ENCODE results near the gene BICDL1. TPM values are rescaled to one million over a fixed set of nuclear protein-coding genes. Genes with fewer than 3 reads are reported as not detected.
"Not testable (repeated sequence)": the region's sequence is repeated elsewhere in the genome, so short reads cannot be mapped to it uniquely, and the experiment has no call there.

BICDL1 gene
- total RNA-seq, 1 experiment from 2014 or later = not detected

GRCh38 chr12:119998471-119999245 lies 9.6 kb downstream of the BICDL1 start:
- DNase-seq (ENCODE audit: low read depth) = no peak

GRCh38 chr12:120000556-120000955 lies 11.5 kb downstream of the BICDL1 start:
- no peak for DNase-seq (ENCODE audit: low read depth)

DNA sequence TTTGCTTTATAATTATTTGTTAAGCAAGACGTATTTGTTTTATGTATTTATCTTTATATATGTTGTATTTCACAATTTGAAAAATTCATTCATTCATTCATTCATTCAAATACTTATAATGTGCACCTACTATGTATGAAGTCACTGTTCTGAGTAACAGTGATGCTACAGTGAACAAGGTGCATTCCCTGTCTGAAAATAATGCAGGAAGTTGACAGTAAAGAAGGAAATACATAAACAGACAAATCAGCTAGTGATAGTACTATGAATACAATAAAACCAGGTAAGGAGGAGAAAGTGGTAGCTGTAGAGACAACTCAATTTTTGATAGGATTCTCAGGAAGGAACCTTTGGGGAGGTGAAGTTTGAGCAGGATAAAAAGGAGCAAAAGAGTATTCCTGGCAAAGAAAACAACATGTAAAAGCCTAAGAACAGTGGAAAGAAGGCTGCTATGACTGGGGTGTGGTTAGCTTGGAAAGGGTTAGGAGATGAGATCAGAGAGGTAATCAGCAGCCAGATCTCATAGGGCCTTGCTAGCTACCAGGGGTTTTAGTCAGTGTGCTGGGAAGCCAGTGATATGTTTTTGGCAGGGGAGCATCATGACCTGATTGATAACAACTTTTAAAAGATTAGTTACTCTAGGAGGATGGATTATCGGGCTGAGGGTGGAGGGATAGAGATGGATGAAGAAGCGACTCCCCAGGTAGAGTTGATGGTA lies 17.4 kb downstream of the BICDL1 start:
- no peak for DNase-seq (ENCODE audit: low read depth)

DNA sequence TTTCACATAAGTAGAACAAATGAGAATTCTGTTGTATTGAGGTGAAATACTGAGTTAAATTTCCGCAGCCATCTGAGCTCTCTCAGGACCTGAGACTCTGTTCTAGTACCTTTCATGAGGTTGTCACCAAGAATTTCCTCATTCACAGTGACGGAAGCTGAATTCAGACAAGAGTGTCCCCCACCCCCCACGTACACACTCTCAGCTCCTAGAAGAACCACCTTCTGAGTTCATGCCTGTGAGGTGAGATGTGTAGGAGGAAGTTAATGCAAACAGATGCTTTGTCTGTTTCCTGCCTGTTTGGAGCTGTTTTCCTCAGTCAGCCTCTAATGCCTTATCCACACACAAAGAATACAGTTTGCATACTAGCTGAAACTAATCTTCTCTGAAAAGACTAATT lies 18.2 kb downstream of the BICDL1 start:
- DNase-seq (ENCODE audit: low read depth) = no peak

- DNase-seq (ENCODE audit: low read depth) = no peak
Measured at GRCh38 chr12:120010661-120011230, 21.7 kb downstream of the BICDL1 start.

DNA sequence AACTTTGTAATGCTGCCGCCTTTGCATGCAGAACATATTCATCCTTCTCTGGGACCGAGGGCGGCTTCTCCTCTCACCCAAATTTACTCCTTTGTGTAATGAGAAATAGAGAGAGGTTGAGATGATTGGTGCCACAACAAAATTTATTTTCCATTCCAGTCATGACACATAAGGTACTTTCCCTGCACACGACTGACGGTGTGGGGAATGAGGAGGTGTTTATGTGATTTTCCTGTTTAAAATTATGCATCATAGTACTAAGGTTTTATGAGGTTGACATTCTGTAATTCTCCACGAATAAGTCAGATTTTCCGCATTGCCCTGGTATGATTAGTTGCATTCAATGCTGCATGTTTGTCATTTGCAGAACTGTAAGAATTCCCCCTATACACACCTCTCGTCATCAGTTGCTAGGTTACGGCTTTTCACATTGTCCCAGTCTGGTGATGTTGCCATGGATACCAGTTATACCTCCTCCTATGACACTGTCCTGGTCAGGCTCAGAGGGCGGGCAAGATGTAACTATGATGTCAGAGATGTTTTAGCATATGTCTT lies 23.1 kb downstream of the BICDL1 start:
- DNase-seq (ENCODE audit: low read depth) = peak; percentile 28

- peak; percentile 8 for DNase-seq (ENCODE audit: low read depth)
Measured at GRCh38 chr12:120013659-120014380, 24.8 kb downstream of the BICDL1 start.

DNA sequence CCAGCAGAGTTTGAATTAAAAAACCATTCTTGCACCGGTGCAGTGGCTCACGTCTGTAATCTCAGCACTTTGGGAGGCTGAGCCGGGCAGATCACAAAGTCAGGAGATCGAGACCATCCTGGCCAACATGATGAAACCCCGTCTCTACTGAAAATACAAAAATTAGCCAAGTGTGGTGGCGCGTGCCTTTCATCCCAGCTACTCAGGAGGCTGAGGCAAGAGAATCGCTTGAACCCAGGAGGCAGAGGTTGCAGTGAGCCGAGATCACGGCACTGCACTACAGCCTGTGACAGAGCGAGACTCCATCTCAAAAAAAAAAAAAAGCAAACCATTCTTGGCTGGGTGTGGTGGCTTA lies 25.3 kb downstream of the BICDL1 start:
- not testable (repeated sequence) for DNase-seq (ENCODE audit: low read depth)

DNA sequence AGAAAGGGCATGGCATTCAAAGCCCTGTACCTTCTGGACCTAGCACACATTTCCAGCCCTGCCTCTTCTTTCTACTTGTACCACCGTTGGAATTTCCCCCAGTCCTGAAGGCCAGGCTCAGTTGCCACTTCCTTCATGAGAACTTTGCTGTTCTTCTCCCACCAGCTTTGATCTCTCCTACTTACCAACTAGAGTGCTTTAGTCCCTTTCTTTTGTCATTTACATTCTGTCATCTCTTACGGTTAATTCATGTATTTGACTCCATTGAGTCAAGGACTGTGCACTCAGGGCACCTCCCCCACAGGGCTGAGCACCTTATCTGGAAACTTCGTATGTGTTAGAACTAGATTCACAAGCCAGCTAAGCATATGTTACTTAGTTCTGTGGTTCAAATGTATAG lies 26.3 kb downstream of the BICDL1 start:
- no peak for DNase-seq (ENCODE audit: low read depth)

DNA sequence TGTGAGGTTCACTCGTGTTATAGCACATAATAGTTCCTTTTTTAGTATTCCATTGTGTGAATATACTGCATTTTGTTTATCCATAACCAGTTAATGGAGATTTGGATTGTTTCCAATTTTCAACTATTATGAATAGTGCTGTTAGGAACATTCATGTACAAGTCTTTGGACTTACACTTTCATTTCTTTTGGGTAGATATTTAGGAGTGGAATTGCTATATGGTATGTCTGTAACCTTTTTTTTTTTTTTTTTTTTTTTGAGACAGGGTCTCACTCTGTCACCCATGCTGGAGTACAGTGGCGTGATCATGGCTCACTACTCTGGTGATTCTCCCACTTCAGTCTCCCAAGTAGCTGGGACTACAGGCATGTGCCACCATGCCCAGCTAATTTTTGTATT lies 27.2 kb downstream of the BICDL1 start:
- not testable (repeated sequence) for DNase-seq (ENCODE audit: low read depth)

- DNase-seq (ENCODE audit: low read depth) = no peak
Measured at GRCh38 chr12:120019197-120019596, 30.2 kb downstream of the BICDL1 start.

DNA sequence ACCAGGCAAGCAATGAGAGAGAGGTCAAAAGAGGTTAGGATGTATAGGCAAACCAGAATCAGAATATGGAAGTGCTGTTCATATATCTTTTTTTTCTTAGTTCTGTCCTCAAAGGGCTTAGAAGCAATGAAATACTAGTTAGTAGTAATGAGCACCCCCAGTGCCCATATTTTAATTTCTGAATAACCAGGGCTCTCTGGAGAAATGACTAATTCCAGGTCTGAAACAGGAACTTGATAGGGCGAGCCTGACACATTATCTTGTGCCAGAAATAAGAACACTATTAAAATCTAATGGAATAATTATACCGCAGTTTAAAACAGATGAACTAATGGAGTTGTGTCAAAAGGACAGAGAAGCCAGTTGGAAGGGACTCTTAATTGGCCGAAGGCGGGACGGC lies 30.9 kb downstream of the BICDL1 start:
- DNase-seq (ENCODE audit: low read depth) = no peak

- DNase-seq (ENCODE audit: low read depth) = no peak
Measured at GRCh38 chr12:120024193-120024592, 35.2 kb downstream of the BICDL1 start.

- DNase-seq (ENCODE audit: low read depth) = no peak
Measured at GRCh38 chr12:120025640-120026039, 36.6 kb downstream of the BICDL1 start.

GRCh38 chr12:120032242-120032641 lies 43.2 kb downstream of the BICDL1 start:
- no peak for DNase-seq (ENCODE audit: low read depth)

DNA sequence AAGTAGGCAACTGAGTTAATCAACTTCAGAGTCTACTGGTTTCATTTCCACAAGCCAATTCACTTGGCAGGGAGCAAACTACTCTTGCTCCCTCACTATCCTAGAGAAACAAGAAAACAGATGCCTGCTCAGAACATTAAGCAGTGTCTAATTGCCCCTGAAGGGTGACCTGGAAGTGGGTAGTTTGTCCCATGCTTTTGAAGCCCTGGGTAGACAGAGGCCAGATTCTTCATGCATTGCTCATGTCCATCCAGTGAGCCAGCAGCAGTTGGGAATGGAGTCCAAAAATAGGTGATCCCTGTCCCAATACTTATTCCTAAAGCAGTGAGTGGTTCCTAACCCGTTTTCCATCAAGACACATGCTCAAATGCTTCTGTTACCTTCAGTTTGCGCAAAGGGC lies 48.8 kb downstream of the BICDL1 start:
- peak; percentile 28 for DNase-seq (ENCODE audit: low read depth)

DNA sequence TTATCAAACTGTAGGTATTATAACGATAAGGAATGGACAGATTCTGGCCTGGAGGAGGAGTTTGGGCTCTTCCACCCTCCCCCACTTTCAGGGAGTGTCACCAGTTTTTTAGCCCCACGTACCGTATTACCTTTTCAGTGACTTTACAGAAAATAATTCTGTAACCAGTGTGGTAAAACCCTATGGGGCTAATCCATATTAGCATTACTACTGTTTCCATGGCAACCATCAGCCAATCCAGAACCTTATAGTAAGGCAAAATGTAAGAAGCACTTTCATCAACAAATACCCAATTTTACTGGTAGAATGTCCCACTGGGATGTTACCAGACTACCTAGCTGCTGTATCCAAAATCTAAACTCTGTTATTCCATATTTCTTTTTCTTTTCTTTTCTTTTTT lies 50.7 kb downstream of the BICDL1 start:
- peak; percentile 6 for DNase-seq (ENCODE audit: low read depth)

GRCh38 chr12:120041386-120042231 lies 52.6 kb downstream of the BICDL1 start:
- no peak for DNase-seq (ENCODE audit: low read depth)

- not testable (repeated sequence) for DNase-seq (ENCODE audit: low read depth)
Measured at GRCh38 chr12:120045367-120045766, 56.3 kb downstream of the BICDL1 start.

DNA sequence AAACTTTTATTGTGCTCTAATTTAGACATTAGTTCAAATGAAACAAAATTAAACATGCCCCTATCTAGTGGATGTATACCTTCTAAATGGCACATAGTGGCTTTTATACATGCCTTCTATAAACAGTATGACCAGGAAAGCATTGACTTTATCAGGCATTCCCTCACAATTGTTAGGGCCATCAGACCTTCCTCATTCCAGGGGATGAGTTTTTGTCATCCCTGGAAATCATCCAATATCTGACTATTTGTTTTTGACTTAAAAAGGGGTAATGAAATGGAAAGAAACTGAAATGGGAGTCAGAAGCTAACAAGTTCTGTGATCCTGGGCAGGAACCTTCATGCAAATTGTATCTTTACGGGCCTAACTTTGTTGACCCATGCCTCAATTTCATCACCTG lies 58.0 kb downstream of the BICDL1 start:
- DNase-seq (ENCODE audit: low read depth) = no peak

DNA sequence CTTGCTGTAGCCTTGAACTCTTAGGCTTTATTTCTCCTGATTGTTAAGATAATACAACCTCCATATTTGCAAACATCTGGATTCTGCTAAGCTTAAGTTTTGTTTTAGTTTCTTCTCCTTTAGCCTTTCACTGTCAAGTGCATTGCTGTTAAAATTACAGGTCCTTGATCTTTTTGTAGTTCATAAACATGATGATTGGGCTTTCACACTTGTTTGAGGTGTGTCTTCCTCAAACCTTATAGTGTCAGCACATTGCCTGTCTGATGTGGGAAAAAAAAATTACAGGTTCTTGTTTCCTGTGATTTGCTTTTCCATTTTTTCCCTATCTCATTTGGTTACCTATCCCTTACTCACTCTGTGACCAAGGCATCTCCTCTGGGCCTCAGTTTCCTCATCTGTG lies 59.2 kb downstream of the BICDL1 start:
- DNase-seq (ENCODE audit: low read depth) = no peak
